ENCODE data around the gene DLX1. TPM values are rescaled to one million over a fixed set of nuclear protein-coding genes. Genes with fewer than 3 reads are reported as not detected.

Gene DLX1
- total and polyA plus RNA-seq, 2 donors = 0.09 to 0.23 TPM

DNA sequence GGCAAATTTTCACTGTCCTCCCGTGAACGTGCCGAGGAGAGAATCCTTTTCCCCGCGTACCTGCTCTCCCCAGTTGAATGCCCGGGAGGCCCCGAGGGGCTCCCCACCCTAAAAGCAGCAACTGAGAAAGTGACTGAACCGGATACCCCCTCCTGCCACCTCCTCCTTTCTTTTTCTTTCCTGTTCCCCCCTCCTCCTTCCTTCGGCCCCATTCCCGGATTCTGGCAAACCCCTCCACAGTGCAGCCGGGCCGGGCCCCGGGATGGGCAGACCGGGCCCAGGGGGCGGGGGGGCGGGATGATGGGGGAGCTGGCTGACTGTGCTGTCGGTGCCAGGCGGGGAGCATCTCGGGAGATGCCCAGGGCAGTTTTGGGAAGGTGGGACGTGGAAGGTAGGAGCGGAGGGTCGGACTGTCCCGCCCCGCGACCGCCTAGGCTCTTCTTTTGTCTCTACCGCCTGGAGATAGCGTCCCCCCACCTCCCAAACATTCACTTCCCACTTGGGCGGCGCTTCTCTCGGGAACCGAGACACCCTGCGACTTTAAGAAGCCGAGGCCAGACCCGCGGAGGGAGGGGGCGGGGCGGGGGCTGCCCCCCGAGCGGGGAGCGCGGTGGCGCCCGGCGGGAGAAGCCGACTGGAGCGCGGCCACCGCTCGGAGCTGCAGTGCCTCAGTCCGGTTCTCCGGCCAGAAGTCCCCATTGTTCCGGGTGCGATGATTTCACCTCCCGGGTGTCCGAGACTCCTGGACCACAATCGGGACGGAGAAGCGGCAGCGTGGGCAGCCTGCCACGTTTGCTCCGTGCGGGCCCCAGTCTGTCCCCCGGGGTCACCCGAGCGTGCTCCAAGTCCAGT is 9.2 kb downstream of the DLX1 start:
- Histone ChIP-seq H3K4me3 (ENCODE audit: low read length in 2 of 2) (peak overlapping the region; percentile 12 to 37), H3K27ac (ENCODE audit: low read depth in 1 of 2, low read length in 1 of 2) (no peak overlapping the region), H3K36me3 (ENCODE audit: control insufficient read depth in 2 of 2, insufficient read depth in 2 of 2, low read length in 1 of 2) (no peaks in the 10 kb centered on the region), H3K27me3 (ENCODE audit: control insufficient read depth in 2 of 2, insufficient read depth in 1 of 2, low read length in 1 of 2) (peaks cover 87 to 100% of the 10 kb centered on the region in 2 donors), H3K4me1 (ENCODE audit: control insufficient read depth in 2 of 2, insufficient read depth in 2 of 2, low read length in 2 of 2) (peaks cover 18 to 53% of the 10 kb centered on the region in 2 donors), H3K9me3 (ENCODE audit: control insufficient read depth in 2 of 2, insufficient read depth in 1 of 2, low read length in 1 of 2) (peaks cover 1 to 24% of the 10 kb centered on the region in 2 donors)
- DNase-seq (ENCODE audit: low read depth in 6 of 9, low spot score in 9 of 9) = peak in 1 of 9 donors; percentile 25
- WGBS = 4% methylated on average over 66 of the region's 66 CpGs

- peaks cover 18 to 53% of the 10 kb centered on the region in 2 donors for H3K4me1 ChIP-seq (ENCODE audit: control insufficient read depth in 2 of 2, insufficient read depth in 2 of 2, low read length in 2 of 2)
Observed at GRCh38 chr2:172095146-172095904, 10.0 kb downstream of the DLX1 start.

GRCh38 chr2:172095905-172096625 is 10.8 kb downstream of the DLX1 start:
- 6% methylated on average over 40 of the region's 40 CpGs for WGBS
- no peaks in the 10 kb centered on the region for H3K36me3 ChIP-seq (ENCODE audit: control insufficient read depth in 2 of 2, insufficient read depth in 2 of 2, low read length in 1 of 2)
- peak overlapping the region in 1 of 2 donors; percentile 37 for H3K4me3 ChIP-seq (ENCODE audit: low read length in 2 of 2)
- H3K27me3 ChIP-seq (ENCODE audit: control insufficient read depth in 2 of 2, insufficient read depth in 1 of 2, low read length in 1 of 2) = peaks cover 89 to 100% of the 10 kb centered on the region in 2 donors
- H3K4me1 ChIP-seq (ENCODE audit: control insufficient read depth in 2 of 2, insufficient read depth in 2 of 2, low read length in 2 of 2) = peaks cover 26 to 57% of the 10 kb centered on the region in 2 donors
- peak in 3 of 9 donors; percentile 33 to 60 (median 36) for DNase-seq (ENCODE audit: low read depth in 6 of 9, low spot score in 9 of 9)
- peak overlapping the region in 1 of 2 donors; percentile 8 for H3K27ac ChIP-seq (ENCODE audit: low read depth in 1 of 2, low read length in 1 of 2)
- peaks cover 1 to 34% of the 10 kb centered on the region in 2 donors for H3K9me3 ChIP-seq (ENCODE audit: control insufficient read depth in 2 of 2, insufficient read depth in 1 of 2, low read length in 1 of 2)

More at GRCh38 chr2:172095146-172095904, 10.0 kb downstream of the DLX1 start:
- Histone ChIP-seq H3K27ac (ENCODE audit: low read depth in 1 of 2, low read length in 1 of 2) (no peak overlapping the region), H3K9me3 (ENCODE audit: control insufficient read depth in 2 of 2, insufficient read depth in 1 of 2, low read length in 1 of 2) (peaks cover 1 to 30% of the 10 kb centered on the region in 2 donors), H3K27me3 (ENCODE audit: control insufficient read depth in 2 of 2, insufficient read depth in 1 of 2, low read length in 1 of 2) (peaks cover 88 to 100% of the 10 kb centered on the region in 2 donors), H3K4me3 (ENCODE audit: low read length in 2 of 2) (peak overlapping the region; percentile 12 to 37), H3K36me3 (ENCODE audit: control insufficient read depth in 2 of 2, insufficient read depth in 2 of 2, low read length in 1 of 2) (no peaks in the 10 kb centered on the region)
- DNase-seq (ENCODE audit: low read depth in 6 of 9, low spot score in 9 of 9) = peak in 3 of 9 donors; percentile 44 to 76 (median 58)
- WGBS = 2% methylated on average over 51 of the region's 51 CpGs

GRCh38 chr2:172096626-172097547 is 11.6 kb downstream of the DLX1 start:
- DNase-seq (ENCODE audit: low read depth in 6 of 9, low spot score in 9 of 9) = peak in 3 of 9 donors; percentile 18 to 49 (median 26)
- 3% methylated on average over 55 of the region's 55 CpGs for WGBS
- H3K27me3 ChIP-seq (ENCODE audit: control insufficient read depth in 2 of 2, insufficient read depth in 1 of 2, low read length in 1 of 2) = peaks cover 91 to 100% of the 10 kb centered on the region in 2 donors
- H3K27ac ChIP-seq (ENCODE audit: low read depth in 1 of 2, low read length in 1 of 2) = no peak overlapping the region
- peaks cover 30 to 65% of the 10 kb centered on the region in 2 donors for H3K4me1 ChIP-seq (ENCODE audit: control insufficient read depth in 2 of 2, insufficient read depth in 2 of 2, low read length in 2 of 2)
- H3K4me3 ChIP-seq (ENCODE audit: low read length in 2 of 2) = peak overlapping the region in 1 of 2 donors; percentile 16
- H3K36me3 ChIP-seq (ENCODE audit: control insufficient read depth in 2 of 2, insufficient read depth in 2 of 2, low read length in 1 of 2) = no peaks in the 10 kb centered on the region
- peaks cover 1 to 38% of the 10 kb centered on the region in 2 donors for H3K9me3 ChIP-seq (ENCODE audit: control insufficient read depth in 2 of 2, insufficient read depth in 1 of 2, low read length in 1 of 2)

DNA sequence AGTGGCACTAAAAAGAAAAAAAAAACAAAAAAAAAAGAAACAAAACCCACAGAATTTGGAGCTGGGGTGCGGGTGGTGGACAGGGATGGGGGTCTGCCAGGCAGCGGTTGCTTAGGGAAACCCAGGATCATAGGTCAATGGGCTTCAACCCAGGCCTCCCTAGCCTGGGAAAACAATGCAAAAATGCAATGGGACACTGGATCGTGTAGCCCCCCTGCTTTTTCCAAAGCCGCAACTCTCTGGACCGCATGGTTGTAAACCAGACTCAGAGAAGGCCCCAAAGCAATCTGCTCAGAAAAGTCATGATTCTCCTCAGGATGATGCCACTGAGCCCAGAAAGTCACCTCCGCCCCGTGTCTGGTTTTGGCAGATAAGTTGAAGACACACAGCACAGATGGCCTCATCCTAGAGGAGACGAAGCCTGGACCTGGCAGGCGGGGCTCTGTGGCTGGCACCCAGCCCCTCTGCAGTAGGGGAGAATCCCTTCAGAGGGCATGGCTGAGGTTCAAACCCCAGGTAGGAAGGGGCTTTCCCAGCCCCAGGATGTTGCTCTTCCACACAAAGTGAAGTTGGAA is 12.3 kb downstream of the DLX1 start:
- no peak overlapping the region for H3K4me3 ChIP-seq (ENCODE audit: low read length in 2 of 2)
- peak in 2 of 9 donors; percentile 4 to 20 for DNase-seq (ENCODE audit: low read depth in 6 of 9, low spot score in 9 of 9)
- H3K4me1 ChIP-seq (ENCODE audit: control insufficient read depth in 2 of 2, insufficient read depth in 2 of 2, low read length in 2 of 2) = peaks cover 30 to 72% of the 10 kb centered on the region in 2 donors
- no peaks in the 10 kb centered on the region for H3K36me3 ChIP-seq (ENCODE audit: control insufficient read depth in 2 of 2, insufficient read depth in 2 of 2, low read length in 1 of 2)
- H3K27me3 ChIP-seq (ENCODE audit: control insufficient read depth in 2 of 2, insufficient read depth in 1 of 2, low read length in 1 of 2) = peaks cover 90 to 100% of the 10 kb centered on the region in 2 donors
- H3K27ac ChIP-seq (ENCODE audit: low read depth in 1 of 2, low read length in 1 of 2) = no peak overlapping the region
- peaks cover 1 to 38% of the 10 kb centered on the region in 2 donors for H3K9me3 ChIP-seq (ENCODE audit: control insufficient read depth in 2 of 2, insufficient read depth in 1 of 2, low read length in 1 of 2)
- WGBS = 29% methylated on average over 9 of the region's 9 CpGs

DNA sequence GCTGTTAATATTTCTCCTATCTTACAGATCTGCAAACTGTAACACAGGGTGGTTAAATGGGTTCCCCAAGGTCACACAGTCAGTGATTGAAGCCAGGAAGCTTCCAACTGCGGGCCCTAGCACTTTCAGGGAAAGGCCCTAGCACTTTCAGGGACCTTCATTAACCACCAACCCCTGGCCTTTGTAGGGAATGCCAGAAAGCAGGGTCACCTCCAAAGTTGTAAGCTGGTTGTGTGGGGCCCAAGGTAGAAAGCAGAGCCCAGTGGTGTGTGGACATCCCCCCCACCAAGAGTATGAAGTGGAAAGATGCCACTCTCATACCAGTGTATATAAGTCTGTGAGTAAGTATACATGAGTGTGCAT is 13.0 kb downstream of the DLX1 start:
- no peak for DNase-seq (ENCODE audit: low read depth in 6 of 9, low spot score in 9 of 9)
- Histone ChIP-seq H3K4me3 (ENCODE audit: low read length in 2 of 2) (no peak overlapping the region), H3K27me3 (ENCODE audit: control insufficient read depth in 2 of 2, insufficient read depth in 1 of 2, low read length in 1 of 2) (peaks cover 85 to 100% of the 10 kb centered on the region in 2 donors), H3K4me1 (ENCODE audit: control insufficient read depth in 2 of 2, insufficient read depth in 2 of 2, low read length in 2 of 2) (peaks cover 33 to 78% of the 10 kb centered on the region in 2 donors), H3K27ac (ENCODE audit: low read depth in 1 of 2, low read length in 1 of 2) (no peak overlapping the region), H3K36me3 (ENCODE audit: control insufficient read depth in 2 of 2, insufficient read depth in 2 of 2, low read length in 1 of 2) (no peaks in the 10 kb centered on the region), H3K9me3 (ENCODE audit: control insufficient read depth in 2 of 2, insufficient read depth in 1 of 2, low read length in 1 of 2) (peaks cover 1 to 41% of the 10 kb centered on the region in 2 donors)
- WGBS = 21% methylated on average over 1 of the region's 1 CpG

- no peaks in the 10 kb centered on the region for H3K36me3 ChIP-seq (ENCODE audit: control insufficient read depth in 2 of 2, insufficient read depth in 2 of 2, low read length in 1 of 2)
- peaks cover 33 to 84% of the 10 kb centered on the region in 2 donors for H3K4me1 ChIP-seq (ENCODE audit: control insufficient read depth in 2 of 2, insufficient read depth in 2 of 2, low read length in 2 of 2)
- DNase-seq (ENCODE audit: low read depth in 6 of 9, low spot score in 9 of 9) = peak in 2 of 9 donors; percentile 9 to 37
- peaks cover 1 to 41% of the 10 kb centered on the region in 2 donors for H3K9me3 ChIP-seq (ENCODE audit: control insufficient read depth in 2 of 2, insufficient read depth in 1 of 2, low read length in 1 of 2)
- H3K27me3 ChIP-seq (ENCODE audit: control insufficient read depth in 2 of 2, insufficient read depth in 1 of 2, low read length in 1 of 2) = peaks cover 80 to 100% of the 10 kb centered on the region in 2 donors
- H3K4me3 ChIP-seq (ENCODE audit: low read length in 2 of 2) = peak overlapping the region in 1 of 2 donors; percentile 11
- 6% methylated on average over 61 of the region's 61 CpGs for WGBS
- no peak overlapping the region for H3K27ac ChIP-seq (ENCODE audit: low read depth in 1 of 2, low read length in 1 of 2)
Observed at GRCh38 chr2:172098650-172099471, 13.6 kb downstream of the DLX1 start.

Measured in thymus (tissue), 11 donors.